Mammary epithelial cell (primary cell): Measurements from ENCODE around the gene HS6ST2.

Experiments
- CTCF ChIP-seq, 2 donors: IDR thresholded peaks in 1 of 2; conservative IDR thresholded peaks in 1 of 2; 2 replicates each; pipeline ENCODE4 v1.5.1; 2011 to 2012; ENCODE audit warnings: inconsistent platforms in 2 of 2, low read length in 2 of 2, mild to moderate bottlenecking in 2 of 2, control low read depth in 1 of 2, low read depth in 1 of 2; ENCODE audit not compliant: insufficient read depth in 1 of 2; ENCODE audit errors: extremely low read depth in 1 of 2
- EZH2 ChIP-seq: IDR thresholded peaks from 2 replicates; pipeline ENCODE4 v1.6.1; 2012; ENCODE audit warnings: low read length, inconsistent platforms, borderline replicate concordance

GRCh38 chrX:132862562-132862961, 95.9 kb downstream of the HS6ST2 start:
- no peak for TF ChIP-seq CTCF (conservative IDR thresholded peaks at IDR 0.05 in 1 of 2, IDR thresholded peaks at IDR 0.05 in 1 of 2; ENCODE audit: extremely low read depth in 1 of 2, insufficient read depth in 1 of 2, low read depth in 1 of 2, low read length in 2 of 2)
- TF ChIP-seq EZH2: no peak
